Measurements from ENCODE around the gene RHBDF1. TPM values are rescaled to one million over a fixed set of nuclear protein-coding genes. Genes with fewer than 3 reads are reported as not detected.
"Not testable (repeated sequence)": the region's sequence is repeated elsewhere in the genome, so short reads cannot be mapped to it uniquely, and the experiment has no call there.

The RHBDF1 gene
- total RNA-seq, 1 donor from 2014 or later: 20.0 TPM

GRCh38 chr16:47234-47633 lies 25.2 kb downstream of the RHBDF1 start:
- intact Hi-C loops (cut with micrococcal nuclease): no loop called here
- ATAC-seq (no peak), DNase-seq (peak; percentile 6)

GRCh38 chr16:46510-46909 lies 25.9 kb downstream of the RHBDF1 start:
- DNase-seq; intact Hi-C loops (cut with micrococcal nuclease): not testable (repeated sequence)

GRCh38 chr16:45454-45853 lies 27.0 kb downstream of the RHBDF1 start:
- DNase-seq (no peak), ATAC-seq (no peak)
- intact Hi-C loops (cut with micrococcal nuclease): no loop called here

More at GRCh38 chr16:46510-46909, 25.9 kb downstream of the RHBDF1 start:
- not testable (repeated sequence) for ATAC-seq

GRCh38 chr16:44655-45054 lies 27.8 kb downstream of the RHBDF1 start:
- ATAC-seq (no peak), DNase-seq (no peak)
- intact Hi-C loops (cut with micrococcal nuclease): no loop called here

- no peak for ATAC-seq
- DNase-seq: no peak
- intact Hi-C loops (cut with micrococcal nuclease): no loop called here
These were observed 29.1 kb downstream of the RHBDF1 start for GRCh38 chr16:43294-43693.

- DNase-seq: no peak
- intact Hi-C loops (cut with micrococcal nuclease): no loop called here
- ATAC-seq: no peak
These were observed 29.7 kb downstream of the RHBDF1 start for GRCh38 chr16:42691-43090.

GRCh38 chr16:42069-42457 lies 30.4 kb downstream of the RHBDF1 start:
- DNase-seq (no peak), ATAC-seq (no peak)
- intact Hi-C loops (cut with micrococcal nuclease): no loop called here

- intact Hi-C loops (cut with micrococcal nuclease): no loop called here
- ATAC-seq (peak; percentile 84), DNase-seq (no peak)
These were observed 30.9 kb downstream of the RHBDF1 start for GRCh38 chr16:41439-42068.

GRCh38 chr16:38941-39892 lies 33.2 kb downstream of the RHBDF1 start:
- ATAC-seq: no peak
- DNase-seq: no peak

GRCh38 chr16:38206-38605 lies 34.2 kb downstream of the RHBDF1 start:
- ATAC-seq; DNase-seq; intact Hi-C loops (cut with micrococcal nuclease): not testable (repeated sequence)

More at GRCh38 chr16:38941-39892, 33.2 kb downstream of the RHBDF1 start:
- intact Hi-C loops (cut with micrococcal nuclease): no loop called here

- DNase-seq: no peak
- ATAC-seq: no peak
- intact Hi-C loops (cut with micrococcal nuclease): no loop called here
These were observed 34.9 kb downstream of the RHBDF1 start for GRCh38 chr16:37511-37910.

- intact Hi-C loops (cut with micrococcal nuclease): no loop called here
- DNase-seq (no peak), ATAC-seq (no peak)
These were observed 36.0 kb downstream of the RHBDF1 start for GRCh38 chr16:36336-36984.

- intact Hi-C loops (cut with micrococcal nuclease): no loop called here
- no peak for ATAC-seq
- no peak for DNase-seq
These were observed 36.6 kb downstream of the RHBDF1 start for GRCh38 chr16:35678-36305.

GRCh38 chr16:35011-35677 lies 37.3 kb downstream of the RHBDF1 start:
- DNase-seq (no peak), ATAC-seq (peak; percentile 41)
- intact Hi-C loops (cut with micrococcal nuclease): no loop called here

- no peak for ATAC-seq
These were observed 37.8 kb downstream of the RHBDF1 start for GRCh38 chr16:34648-34987.

GRCh38 chr16:33877-34647 lies 38.4 kb downstream of the RHBDF1 start:
- ATAC-seq (no peak), DNase-seq (no peak)
- intact Hi-C loops (cut with micrococcal nuclease): no loop called here

More at GRCh38 chr16:34648-34987, 37.8 kb downstream of the RHBDF1 start:
- intact Hi-C loops (cut with micrococcal nuclease): no loop called here
- DNase-seq: no peak

GRCh38 chr16:33154-33876 lies 39.1 kb downstream of the RHBDF1 start:
- intact Hi-C loops (cut with micrococcal nuclease); DNase-seq; ATAC-seq: not testable (repeated sequence)

GRCh38 chr16:30627-31026 lies 41.8 kb downstream of the RHBDF1 start:
- intact Hi-C loops (cut with micrococcal nuclease); DNase-seq; ATAC-seq: not testable (repeated sequence)
